GM10847 (cell line): ENCODE measurements around the gene GLS.

ENCODE experiments used
- POLR2A ChIP-seq: IDR thresholded peaks from 2 replicates; pipeline ENCODE4 v1.6.1; 2011; ENCODE audit not compliant: insufficient read length; ENCODE audit errors: extremely low read depth

The GLS gene

DNA sequence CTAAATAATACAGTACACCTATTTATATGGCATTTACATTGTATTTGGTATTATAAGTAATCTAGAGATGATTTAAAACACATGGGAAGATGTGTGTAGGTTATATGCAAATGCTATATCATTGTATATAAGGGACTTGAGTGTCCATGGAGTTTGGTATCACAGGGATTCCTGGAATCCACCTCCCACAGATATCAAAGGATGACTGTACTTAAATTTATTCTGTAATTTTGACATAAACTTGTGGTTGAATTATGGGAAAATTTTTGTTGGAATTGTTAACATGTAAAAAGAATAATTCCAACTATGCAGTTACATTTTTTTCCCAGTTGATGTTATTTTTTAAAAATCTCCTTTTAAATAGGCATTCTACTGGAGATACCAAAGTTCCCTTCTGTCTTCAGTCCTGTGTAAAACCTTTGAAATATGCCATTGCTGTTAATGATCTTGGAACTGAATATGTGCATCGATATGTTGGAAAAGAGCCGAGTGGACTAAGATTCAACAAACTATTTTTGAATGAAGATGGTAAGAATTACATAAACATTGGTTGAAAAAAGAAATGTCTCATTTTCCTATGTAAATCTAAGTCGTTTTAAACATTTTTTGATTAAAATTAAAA, 24.1 kb downstream of the GLS start:
- no peak for TF ChIP-seq POLR2A

GRCh38 chr2:190908532-190908931, 27.9 kb downstream of the GLS start:
- no peak for TF ChIP-seq POLR2A

DNA sequence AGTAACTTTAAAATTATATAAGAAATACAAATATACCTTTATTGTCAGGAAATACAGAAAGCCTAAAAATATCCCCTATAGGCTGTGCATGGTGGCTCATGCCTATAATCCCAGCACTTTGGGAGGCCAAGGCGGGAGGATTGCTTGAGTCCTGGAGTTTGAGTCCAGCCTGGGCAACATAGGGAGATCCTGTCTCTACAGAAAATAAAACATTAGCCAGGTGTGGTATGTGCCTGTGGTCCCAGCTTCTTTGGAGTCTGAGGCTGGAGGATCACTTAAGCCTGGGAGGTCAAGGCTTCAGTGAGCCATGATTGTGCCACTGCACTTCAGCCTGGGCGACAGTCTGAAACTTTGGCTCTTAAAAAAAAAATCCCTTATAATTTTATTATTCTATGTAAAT, 29.1 kb downstream of the GLS start:
- TF ChIP-seq POLR2A: no peak

DNA sequence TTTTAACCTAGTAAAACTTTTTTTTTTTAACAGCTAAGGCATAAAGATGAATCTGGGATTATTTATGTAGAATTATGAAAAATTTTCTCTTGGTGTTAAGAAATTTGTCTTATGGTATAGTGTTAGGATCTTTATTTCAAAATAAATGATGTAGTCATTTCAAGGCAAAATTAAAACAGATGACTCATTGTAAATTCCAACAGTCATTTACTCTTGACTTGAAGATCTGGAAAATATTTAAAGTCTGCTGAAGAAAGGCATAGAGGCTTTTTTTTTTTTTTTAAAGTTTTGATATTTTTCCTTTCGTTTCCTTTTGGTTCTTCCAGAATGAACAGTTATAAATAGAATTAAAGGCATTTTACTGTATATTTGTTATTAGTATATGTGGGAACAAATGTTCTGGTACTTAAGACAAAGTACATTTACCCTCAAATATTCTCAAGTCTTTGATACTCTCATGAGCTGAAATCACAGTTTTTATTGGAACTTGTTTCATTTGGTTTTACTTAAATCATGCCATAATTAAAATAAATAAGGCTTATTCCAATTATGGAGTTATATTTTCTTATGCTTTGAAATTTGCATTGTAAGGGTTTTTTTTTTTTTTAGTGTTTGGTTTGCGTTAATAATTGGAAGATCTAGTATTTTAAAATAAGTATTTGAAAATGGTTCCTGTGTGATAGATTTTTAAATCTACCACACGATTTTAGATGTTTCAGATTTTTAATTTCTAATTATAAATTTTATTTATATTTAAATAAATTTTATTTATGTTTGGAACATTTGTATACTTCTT, 29.9 kb downstream of the GLS start:
- TF ChIP-seq POLR2A: no peak

DNA sequence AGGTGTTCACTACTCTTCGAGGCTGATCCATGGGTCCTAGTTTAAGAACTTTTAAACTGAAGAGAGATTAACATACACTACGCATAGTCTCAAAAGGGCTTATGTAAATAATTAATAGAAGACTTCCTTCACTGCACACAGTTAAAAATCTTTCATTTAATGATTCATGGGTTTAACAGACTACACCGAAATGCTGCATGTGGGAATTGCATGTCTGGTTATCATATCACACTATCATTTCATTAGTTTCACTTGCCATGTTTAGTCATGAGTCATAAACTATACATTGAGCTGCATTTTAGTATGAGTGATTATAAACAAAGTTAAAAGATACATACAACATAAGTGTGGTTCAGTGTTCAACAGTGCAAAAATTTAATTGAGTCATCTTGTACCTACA, 31.2 kb downstream of the GLS start:
- TF ChIP-seq POLR2A: no peak

DNA sequence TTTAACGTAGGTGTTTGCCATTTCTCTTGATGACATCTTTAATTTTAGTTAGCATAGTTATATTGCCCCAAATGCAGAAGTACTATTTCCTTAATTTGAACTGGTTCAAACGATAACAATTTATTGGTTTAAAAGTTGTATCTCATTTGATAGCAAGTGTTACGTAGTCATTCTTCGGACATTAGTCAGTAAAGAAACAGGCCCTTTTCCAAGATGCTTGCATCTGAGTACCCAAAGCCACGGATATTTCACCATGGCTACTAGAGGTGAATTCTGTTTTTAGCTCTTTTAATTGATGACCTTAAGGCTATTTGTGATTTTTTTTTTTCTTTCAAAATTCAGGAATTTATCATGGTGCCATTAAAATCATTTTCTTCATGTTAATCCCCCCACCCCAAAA, 32.1 kb downstream of the GLS start:
- TF ChIP-seq POLR2A: no peak

- no peak for TF ChIP-seq POLR2A
These were observed 33.1 kb downstream of the GLS start for GRCh38 chr2:190913725-190914124.

DNA sequence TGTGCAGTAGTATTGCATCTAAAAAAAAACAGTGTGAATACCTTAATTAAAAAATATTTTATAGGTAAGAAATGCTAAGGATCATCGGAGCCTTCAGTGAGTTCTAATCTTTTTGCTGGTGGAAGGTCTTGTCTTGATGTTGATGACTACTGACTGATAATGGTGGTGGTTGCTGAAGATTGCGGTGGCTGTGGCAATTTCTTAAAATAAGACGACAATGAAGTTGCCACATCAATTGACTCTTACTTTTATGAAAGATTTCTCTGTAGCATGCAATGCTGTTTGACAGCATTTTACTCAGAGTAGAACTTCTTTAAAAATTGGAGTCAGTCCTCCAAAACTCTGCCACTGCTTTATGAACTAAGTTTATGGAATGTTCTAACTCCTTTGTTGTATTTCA, 36.2 kb downstream of the GLS start:
- no peak for TF ChIP-seq POLR2A

DNA sequence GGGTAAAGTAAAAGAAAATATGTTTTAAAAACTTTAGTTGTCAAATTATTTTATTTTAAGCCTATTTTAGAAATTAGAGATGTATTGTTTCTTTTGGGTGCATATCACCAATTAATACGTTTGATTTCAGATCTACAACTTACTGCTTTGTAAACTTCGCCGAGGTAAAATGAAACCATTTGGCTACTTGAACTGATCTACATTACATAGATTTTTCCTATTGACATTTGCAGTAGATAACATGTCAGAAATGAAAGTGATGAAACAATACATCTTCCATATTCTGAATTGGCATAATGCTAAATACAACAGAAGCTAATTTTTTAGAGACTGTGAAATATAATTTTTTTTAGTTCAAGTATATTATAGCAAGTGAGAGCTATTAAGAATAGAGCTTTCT, 39.5 kb downstream of the GLS start:
- TF ChIP-seq POLR2A: no peak

DNA sequence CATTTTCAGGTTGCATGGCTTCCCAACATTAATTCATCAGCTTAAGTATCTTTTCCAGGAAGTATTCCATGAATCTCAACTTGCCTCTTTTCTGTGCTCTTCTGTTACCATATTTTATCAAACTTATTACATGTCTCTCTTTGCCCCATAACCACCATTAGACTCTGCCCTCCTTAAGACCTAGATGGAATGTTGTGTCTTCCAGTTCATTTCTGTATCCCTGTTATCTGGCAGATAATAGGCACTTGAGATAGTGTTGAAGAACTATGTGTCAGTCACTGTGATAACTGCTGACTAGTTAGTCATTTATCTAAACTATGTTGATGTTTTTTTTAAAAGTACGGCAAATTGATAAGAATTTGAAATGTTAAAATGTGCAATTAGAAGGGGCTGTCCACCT, 41.8 kb downstream of the GLS start:
- no peak for TF ChIP-seq POLR2A

- no peak for TF ChIP-seq POLR2A
These were observed 46.7 kb downstream of the GLS start for GRCh38 chr2:190927301-190927700.

- TF ChIP-seq POLR2A: no peak
These were observed 49.3 kb downstream of the GLS start for GRCh38 chr2:190929919-190930318.

GRCh38 chr2:190930411-190930810, 49.8 kb downstream of the GLS start:
- no peak for TF ChIP-seq POLR2A

DNA sequence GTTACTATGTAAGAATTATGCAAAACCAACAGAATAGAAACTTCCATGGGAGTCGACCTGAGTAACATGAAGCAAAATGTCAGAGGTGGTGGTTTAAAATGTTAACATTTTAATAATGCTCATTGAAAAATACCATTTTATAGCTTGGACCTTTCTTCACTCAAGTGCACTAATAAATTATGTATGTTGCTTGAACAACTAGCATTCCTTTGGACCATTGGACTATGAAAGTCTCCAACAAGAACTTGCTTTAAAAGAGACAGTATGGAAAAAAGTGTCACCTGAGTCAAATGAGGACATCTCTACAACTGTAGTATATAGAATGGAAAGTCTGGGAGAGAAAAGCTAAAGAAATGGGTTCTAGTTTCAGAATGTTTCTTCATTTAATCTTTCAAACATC, 51.9 kb downstream of the GLS start:
- TF ChIP-seq POLR2A: no peak

- TF ChIP-seq POLR2A: no peak
These were observed 52.7 kb downstream of the GLS start for GRCh38 chr2:190933361-190933760.

DNA sequence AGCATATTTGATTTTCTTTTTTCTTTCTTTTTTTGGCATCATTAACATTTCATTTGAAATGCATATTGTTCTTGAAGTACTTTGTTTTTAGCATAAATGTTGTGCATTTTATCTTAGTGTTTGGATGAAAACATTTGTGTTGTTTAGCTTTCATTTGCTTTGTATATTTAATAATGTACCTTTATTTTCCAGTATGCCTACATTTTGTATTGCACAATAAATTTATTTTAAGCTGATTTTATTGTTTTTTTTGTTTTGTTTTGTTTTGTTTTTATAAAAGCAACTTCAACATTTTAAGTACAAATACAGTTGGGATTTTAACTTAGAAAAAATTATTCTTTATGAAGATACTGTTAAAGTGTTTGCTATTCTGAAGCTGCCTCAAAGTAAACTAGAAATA, 54.4 kb downstream of the GLS start:
- no peak for TF ChIP-seq POLR2A
